ENCODE measurements around the gene LENEP. TPM values are rescaled to one million over a fixed set of nuclear protein-coding genes. Genes with fewer than 3 reads are reported as not detected.

The LENEP gene
- total and polyA plus RNA-seq, 2 experiments from 2014 or later: not detected

- H3K79me2 ChIP-seq (ENCODE audit: insufficient read depth): peaks cover 27% of the 10 kb centered on the region
- peak; percentile 38 for DNase-seq
- H3K27me3 ChIP-seq (replicated peaks; ENCODE audit: insufficient read depth): no peaks in the 10 kb centered on the region
- no peaks in the 10 kb centered on the region for H4K20me1 ChIP-seq (ENCODE audit: insufficient read depth)
- peak overlapping the region; percentile 76; the same call in 1 of the 2 replicates for H2AFZ ChIP-seq
- TF ChIP-seq EZH2phosphoT487 (IDR thresholded peaks at IDR 0.05; ENCODE audit: insufficient read depth, low read depth) (no peak), EZH2 (IDR thresholded peaks at IDR 0.05; ENCODE audit: insufficient read depth, poor library complexity, severe bottlenecking) (no peak)
- H3K4me3 ChIP-seq: peak overlapping the region; percentile 80
- H3K9me2 ChIP-seq (ENCODE audit: insufficient read depth): no peaks in the 10 kb centered on the region
- in situ Hi-C loops (cut with MboI): no loop called here
- H3K9me3 ChIP-seq (ENCODE audit: low read depth): no peaks in the 10 kb centered on the region
- peaks cover 5% of the 10 kb centered on the region; the same call in 1 of the 2 replicates for H3F3A ChIP-seq (ENCODE audit: insufficient read depth)
- peak overlapping the region; percentile 75 for H3K9ac ChIP-seq
- peak overlapping the region; percentile 67 for H3K27ac ChIP-seq
- 0 to 4% methylated on average over 1 to 13 of the region's 13 CpGs for WGBS, 2 experiments (ENCODE audit: low coverage in 1 of 2, low lambda C conversion rate in 2 of 2, missing lambda C conversion rate in 2 of 2)
- H3K4me2 ChIP-seq (ENCODE audit: unreplicated experiment): peak overlapping the region; percentile 89
- H3K4me1 ChIP-seq (ENCODE audit: insufficient read depth): peaks cover 22% of the 10 kb centered on the region
- no peaks in the 10 kb centered on the region for H3K36me3 ChIP-seq (ENCODE audit: low read depth)
Observed at GRCh38 chr1:155000411-155000725, 7.0 kb downstream of the LENEP start.

GRCh38 chr1:155000726-155001424 is 7.5 kb downstream of the LENEP start:
- in situ Hi-C loops (cut with MboI): no loop called here
- Histone ChIP-seq H3K9ac (peak overlapping the region; percentile 75), H3K4me1 (ENCODE audit: insufficient read depth) (peaks cover 25% of the 10 kb centered on the region), H3K27ac (peak overlapping the region; percentile 67), H4K20me1 (ENCODE audit: insufficient read depth) (no peaks in the 10 kb centered on the region), H3K4me3 (peak overlapping the region; percentile 80), H3F3A (ENCODE audit: insufficient read depth) (peaks cover 4% of the 10 kb centered on the region; the same call in 1 of the 2 replicates), H3K36me3 (ENCODE audit: low read depth) (no peaks in the 10 kb centered on the region), H3K9me3 (ENCODE audit: low read depth) (no peaks in the 10 kb centered on the region), H3K27me3 (replicated peaks; ENCODE audit: insufficient read depth) (no peaks in the 10 kb centered on the region), H3K79me2 (ENCODE audit: insufficient read depth) (peaks cover 30% of the 10 kb centered on the region), H3K4me2 (ENCODE audit: unreplicated experiment) (peak overlapping the region; percentile 89), H2AFZ (peak overlapping the region; percentile 69), H3K9me2 (ENCODE audit: insufficient read depth) (no peaks in the 10 kb centered on the region)
- TF ChIP-seq EZH2 (IDR thresholded peaks at IDR 0.05; ENCODE audit: insufficient read depth, poor library complexity, severe bottlenecking): no peak
- no peak for TF ChIP-seq EZH2phosphoT487 (IDR thresholded peaks at IDR 0.05; ENCODE audit: insufficient read depth, low read depth)
- DNase-seq: peak; percentile 92
- 1 to 2% methylated on average over 31 to 43 of the region's 43 CpGs for WGBS, 2 experiments (ENCODE audit: low coverage in 1 of 2, low lambda C conversion rate in 2 of 2, missing lambda C conversion rate in 2 of 2)

DNA sequence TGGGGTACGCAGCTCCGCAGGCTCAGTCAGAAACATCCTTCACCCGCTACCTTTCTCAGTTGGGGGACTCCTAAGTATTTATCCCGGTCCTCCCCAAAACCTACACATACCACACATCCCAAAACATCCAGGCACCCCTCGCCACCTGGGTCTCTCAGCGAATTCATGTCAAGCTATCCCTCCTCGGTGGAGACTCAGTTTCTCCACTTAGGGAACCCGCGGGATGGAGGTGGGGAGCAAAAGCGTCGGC is 8.0 kb downstream of the LENEP start:
- H3K36me3 ChIP-seq (ENCODE audit: low read depth): no peaks in the 10 kb centered on the region
- peak overlapping the region; percentile 69 for H2AFZ ChIP-seq
- no peaks in the 10 kb centered on the region for H3K9me2 ChIP-seq (ENCODE audit: insufficient read depth)
- peaks cover 27% of the 10 kb centered on the region for H3K4me1 ChIP-seq (ENCODE audit: insufficient read depth)
- WGBS, 2 experiments (ENCODE audit: low coverage in 1 of 2, low lambda C conversion rate in 2 of 2, missing lambda C conversion rate in 2 of 2): 0 to 2% methylated on average over 8 to 11 of the region's 11 CpGs
- TF ChIP-seq EZH2phosphoT487 (IDR thresholded peaks at IDR 0.05; ENCODE audit: insufficient read depth, low read depth): no peak
- TF ChIP-seq EZH2 (IDR thresholded peaks at IDR 0.05; ENCODE audit: insufficient read depth, poor library complexity, severe bottlenecking): no peak
- H3F3A ChIP-seq (ENCODE audit: insufficient read depth): no peaks in the 10 kb centered on the region
- H3K27ac ChIP-seq: peak overlapping the region; percentile 67
- H3K4me2 ChIP-seq (ENCODE audit: unreplicated experiment): peak overlapping the region; percentile 89
- no peaks in the 10 kb centered on the region for H4K20me1 ChIP-seq (ENCODE audit: insufficient read depth)
- H3K4me3 ChIP-seq: peak overlapping the region; percentile 80
- H3K27me3 ChIP-seq (replicated peaks; ENCODE audit: insufficient read depth): no peaks in the 10 kb centered on the region
- H3K9ac ChIP-seq: peak overlapping the region; percentile 75
- in situ Hi-C loops (cut with MboI): no loop called here
- no peaks in the 10 kb centered on the region for H3K9me3 ChIP-seq (ENCODE audit: low read depth)
- peaks cover 35% of the 10 kb centered on the region for H3K79me2 ChIP-seq (ENCODE audit: insufficient read depth)
- no peak for DNase-seq

DNA sequence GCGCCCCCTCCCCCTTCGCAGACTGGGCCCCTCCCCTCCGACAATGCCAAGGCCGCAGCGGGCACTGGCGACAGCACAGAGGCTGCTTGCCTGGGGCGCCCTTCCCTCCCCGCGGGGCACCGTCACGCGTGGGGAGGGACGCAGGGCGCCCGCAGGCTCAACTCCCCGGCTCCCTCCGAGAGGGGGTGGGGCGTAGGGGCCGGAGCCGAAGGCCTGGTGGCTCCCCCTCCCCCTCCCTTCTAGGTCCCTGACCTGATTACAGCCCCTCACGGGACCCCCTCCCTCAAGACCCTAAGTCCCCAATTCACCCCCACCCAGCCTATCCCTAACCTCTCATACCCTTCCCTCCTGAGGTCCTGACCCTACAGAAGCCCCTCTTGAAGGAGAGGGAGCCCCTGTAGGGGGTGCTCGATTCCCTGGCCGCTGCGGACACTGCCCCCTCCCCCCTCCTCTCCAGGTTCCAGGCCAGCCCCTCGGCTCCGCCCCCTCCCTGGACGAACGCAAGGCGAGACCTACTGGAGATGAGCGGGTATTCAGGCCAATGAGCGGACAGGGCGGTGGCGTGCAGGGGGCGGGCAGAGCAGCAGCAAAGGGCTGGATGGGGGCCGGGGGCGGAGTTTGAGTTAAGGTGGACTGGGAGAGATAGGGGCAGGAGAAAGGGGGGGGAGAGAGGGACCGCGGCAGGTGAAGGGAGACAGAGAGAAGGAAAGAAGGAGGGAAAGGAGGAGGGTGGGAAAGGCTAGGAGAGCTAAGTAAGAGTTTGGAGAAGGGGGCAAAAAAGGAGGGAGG is 8.5 kb downstream of the LENEP start:
- H3K9me2 ChIP-seq (ENCODE audit: insufficient read depth): no peaks in the 10 kb centered on the region
- no peaks in the 10 kb centered on the region for H3F3A ChIP-seq (ENCODE audit: insufficient read depth)
- H3K4me2 ChIP-seq (ENCODE audit: unreplicated experiment): peak overlapping the region; percentile 89
- H3K4me3 ChIP-seq: peak overlapping the region; percentile 80
- H3K79me2 ChIP-seq (ENCODE audit: insufficient read depth): peaks cover 40% of the 10 kb centered on the region
- no peaks in the 10 kb centered on the region for H4K20me1 ChIP-seq (ENCODE audit: insufficient read depth)
- H3K9me3 ChIP-seq (ENCODE audit: low read depth): no peaks in the 10 kb centered on the region
- 1% methylated on average over 20 to 33 of the region's 38 CpGs for WGBS, 2 experiments (ENCODE audit: low coverage in 1 of 2, low lambda C conversion rate in 2 of 2, missing lambda C conversion rate in 2 of 2)
- peak overlapping the region; percentile 67 for H3K27ac ChIP-seq
- H3K27me3 ChIP-seq (replicated peaks; ENCODE audit: insufficient read depth): no peaks in the 10 kb centered on the region
- peak overlapping the region; percentile 75 for H3K9ac ChIP-seq
- peak overlapping the region; percentile 69 for H2AFZ ChIP-seq
- no peak for TF ChIP-seq EZH2 (IDR thresholded peaks at IDR 0.05; ENCODE audit: insufficient read depth, poor library complexity, severe bottlenecking)
- TF ChIP-seq EZH2phosphoT487 (IDR thresholded peaks at IDR 0.05; ENCODE audit: insufficient read depth, low read depth): no peak
- peak; percentile 100 for DNase-seq
- H3K36me3 ChIP-seq (ENCODE audit: low read depth): no peaks in the 10 kb centered on the region
- peaks cover 27% of the 10 kb centered on the region for H3K4me1 ChIP-seq (ENCODE audit: insufficient read depth)
- in situ Hi-C loops (cut with MboI): no loop called here

All from GM23248 (cell line).